A673 (cell line): Measurements from ENCODE around the gene ARHGEF28. TPM values are rescaled to one million over a fixed set of nuclear protein-coding genes. Genes with fewer than 3 reads are reported as not detected.

ENCODE experiments used
- BruUV-seq: library from RNA; stranded (reverse); fragments of 400-500 nt; replicated peaks from 2 replicates; lab custom pipeline; 2021; lab: Mats Ljungman, UMichigan
- CTCF ChIA-PET: fragments of 300-600 bp; sonication (Branson Sonifier 250); formaldehyde crosslinking; loops from one replicate; lab custom pipeline; 2022; ENCODE audit warnings: antibody characterized with exemption; lab: Charles Lee
- POLR2A ChIA-PET: fragments of 300-600 bp; sonication (Branson Sonifier 250); formaldehyde crosslinking; loops from one replicate; lab custom pipeline; 2022; ENCODE audit warnings: antibody characterized with exemption; ENCODE audit not compliant: low non-redundant PET; lab: Charles Lee
- DNase-seq: peaks from one replicate; pipeline ENCODE4 v3.0.0-alpha.2; 2015; ENCODE audit warnings: low spot score
- H3K27ac ChIP-seq: fragments of 200-600 bp; sonication (generic); 2 replicates; pipeline ENCODE4 v1.5.1; 2016; ENCODE audit warnings: mixed run types, low read depth, mild to moderate bottlenecking, mixed read lengths, antibody characterized with exemption, low read length; ENCODE audit not compliant: poor library complexity, severe bottlenecking
- H3K27me3 ChIP-seq: fragments of 200-600 bp; sonication (generic); replicated peaks from 2 replicates; pipeline ENCODE4 v1.6.1; 2017; ENCODE audit warnings: mixed run types, low read depth, mild to moderate bottlenecking, mixed read lengths, antibody characterized with exemption, low read length; ENCODE audit not compliant: insufficient read depth, poor library complexity
- H3K36me3 ChIP-seq: fragments of 200-600 bp; sonication (generic); 2 replicates; pipeline ENCODE4 v1.6.1; 2016; ENCODE audit warnings: mixed run types, mild to moderate bottlenecking, mixed read lengths, antibody characterized with exemption, low read length; ENCODE audit not compliant: insufficient read depth, poor library complexity, severe bottlenecking
- H3K4me1 ChIP-seq: fragments of 200-600 bp; sonication (generic); 2 replicates; pipeline ENCODE4 v1.6.1; 2017; ENCODE audit warnings: mixed run types, mild to moderate bottlenecking, mixed read lengths, antibody characterized with exemption, low read length; ENCODE audit not compliant: insufficient read depth, poor library complexity, severe bottlenecking
- H3K4me3 ChIP-seq: fragments of 200-600 bp; sonication (generic); 2 replicates; pipeline ENCODE4 v1.5.1; 2016; ENCODE audit warnings: low read depth, mixed run types, mild to moderate bottlenecking, mixed read lengths, low read length; ENCODE audit not compliant: poor library complexity, severe bottlenecking
- H3K9me3 ChIP-seq: fragments of 200-600 bp; sonication (generic); 2 replicates; pipeline ENCODE4 v1.6.1; 2016; ENCODE audit warnings: mixed run types, low read depth, mild to moderate bottlenecking, mixed read lengths, antibody characterized with exemption, low read length; ENCODE audit not compliant: poor library complexity, severe bottlenecking
- CTCF ChIP-seq: fragments of 300-800, 200-600 bp; sonication (generic); conservative IDR thresholded peaks from 2 replicates; pipeline ENCODE4 v1.5.1; 2017; ENCODE audit warnings: low read depth, mild to moderate bottlenecking, antibody characterized with exemption, low read length, moderate library complexity, mixed read lengths
- EZH2 ChIP-seq: fragments of 200-600 bp; sonication (generic); IDR thresholded peaks from 2 replicates; pipeline ENCODE4 v1.6.1; 2017; ENCODE audit warnings: borderline replicate concordance, low read depth, mild to moderate bottlenecking, mixed read lengths, antibody characterized with exemption, low read length; ENCODE audit not compliant: poor library complexity, severe bottlenecking
- intact Hi-C: fragments of 100-400 bp; cut with micrococcal nuclease; formaldehyde crosslinking; loops from one replicate; pipeline ENCODE4 v1.10.0; 2022; ENCODE audit not compliant: unreplicated experiment
- total RNA-seq: library from RNA; stranded (reverse); gene quantifications from 2 replicates; pipeline ENCODE4 v1.2.3, GENCODE V29; 2021

Gene ARHGEF28
- total RNA-seq, 1 experiment from 2014 or later, result 3.4 TPM

- no peak for TF ChIP-seq EZH2
- no peak for TF ChIP-seq CTCF
- no peaks in the 10 kb centered on the region for H3K9me3 ChIP-seq
- H3K27me3 ChIP-seq, result no peaks in the 10 kb centered on the region
- no peak overlapping the region for H3K27ac ChIP-seq
- ChIA-PET POLR2A (no interaction called here), CTCF (no interaction called here)
- H3K4me3 ChIP-seq, result no peak overlapping the region
- intact Hi-C loops, result no loop called here
- H3K36me3 ChIP-seq, result no peaks in the 10 kb centered on the region
- BruUV-seq, result no TSS peak
- no peaks in the 10 kb centered on the region for H3K4me1 ChIP-seq
- DNase-seq, result no peak
These were observed 65.5 kb downstream of the ARHGEF28 start for GRCh38 chr5:73691302-73692080.

GRCh38 chr5:73692166-73692640 lies 66.2 kb downstream of the ARHGEF28 start:
- no peak overlapping the region for H3K4me3 ChIP-seq
- ChIA-PET POLR2A (interaction anchor here (0.5 kb wide), 1 partner anchor 68 kb away, joined by 10 read pairs; no protein-coding TSS in a partner anchor), CTCF (interaction anchor here (1.2 kb wide), 1 partner anchor 101 kb away, joined by 5 read pairs; no protein-coding TSS in a partner anchor)
- intact Hi-C loops, result no loop called here
- H3K27ac ChIP-seq, result no peak overlapping the region
- peak; percentile 79 for DNase-seq
- no peaks in the 10 kb centered on the region for H3K36me3 ChIP-seq
- TF ChIP-seq CTCF, result no peak
- TF ChIP-seq EZH2, result no peak
- H3K9me3 ChIP-seq, result no peaks in the 10 kb centered on the region
- no peaks in the 10 kb centered on the region for H3K4me1 ChIP-seq
- BruUV-seq, result no TSS peak
- H3K27me3 ChIP-seq, result no peaks in the 10 kb centered on the region

- H3K4me3 ChIP-seq, result no peak overlapping the region
- no TSS peak for BruUV-seq
- no peak for DNase-seq
- no peaks in the 10 kb centered on the region for H3K27me3 ChIP-seq
- intact Hi-C loops, result no loop called here
- H3K27ac ChIP-seq, result no peak overlapping the region
- CTCF ChIA-PET, result interaction anchor here (1.2 to 1.7 kb wide), 2 partner anchors 96 to 102 kb away, joined by 4 to 5 read pairs; no protein-coding TSS in a partner anchor
- no peaks in the 10 kb centered on the region for H3K4me1 ChIP-seq
- no peak for TF ChIP-seq CTCF
- no peak for TF ChIP-seq EZH2
- no peaks in the 10 kb centered on the region for H3K9me3 ChIP-seq
- H3K36me3 ChIP-seq, result no peaks in the 10 kb centered on the region
- POLR2A ChIA-PET, result no interaction called here
These were observed 67.0 kb downstream of the ARHGEF28 start for GRCh38 chr5:73692981-73693380.
